ENCODE data around the gene KPTN.

The KPTN gene

DNA sequence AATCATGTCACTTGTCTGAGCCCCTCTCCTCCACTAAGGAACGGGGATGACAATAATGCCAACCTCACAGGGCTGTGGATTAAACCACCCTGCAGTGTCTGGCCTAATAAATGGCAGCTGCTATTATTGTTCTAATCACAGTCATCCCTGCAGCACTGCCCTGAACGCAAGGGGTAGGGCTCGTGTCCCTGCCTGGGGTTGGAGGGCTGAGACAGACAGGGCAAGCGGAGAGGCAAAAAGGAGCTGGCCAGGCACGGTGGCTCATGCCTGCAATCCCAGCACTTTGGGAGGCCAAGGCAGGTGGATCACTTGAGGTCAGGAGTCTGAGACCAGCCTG, 10.2 kb upstream of the KPTN start:
- Histone ChIP-seq H3K4me3 (ENCODE audit: low read length) (no peak overlapping the region), H3K9me3 (ENCODE audit: control insufficient read depth, low read length) (no peaks in the 10 kb centered on the region), H3K4me1 (ENCODE audit: control insufficient read depth, insufficient read depth, low read length) (peaks cover 22% of the 10 kb centered on the region), H3K9ac (ENCODE audit: low read length) (no peak overlapping the region), H3K36me3 (ENCODE audit: control insufficient read depth, insufficient read depth, low read length) (peaks cover 28% of the 10 kb centered on the region), H3K27me3 (ENCODE audit: control insufficient read depth, insufficient read depth, low read length) (no peaks in the 10 kb centered on the region)

DNA sequence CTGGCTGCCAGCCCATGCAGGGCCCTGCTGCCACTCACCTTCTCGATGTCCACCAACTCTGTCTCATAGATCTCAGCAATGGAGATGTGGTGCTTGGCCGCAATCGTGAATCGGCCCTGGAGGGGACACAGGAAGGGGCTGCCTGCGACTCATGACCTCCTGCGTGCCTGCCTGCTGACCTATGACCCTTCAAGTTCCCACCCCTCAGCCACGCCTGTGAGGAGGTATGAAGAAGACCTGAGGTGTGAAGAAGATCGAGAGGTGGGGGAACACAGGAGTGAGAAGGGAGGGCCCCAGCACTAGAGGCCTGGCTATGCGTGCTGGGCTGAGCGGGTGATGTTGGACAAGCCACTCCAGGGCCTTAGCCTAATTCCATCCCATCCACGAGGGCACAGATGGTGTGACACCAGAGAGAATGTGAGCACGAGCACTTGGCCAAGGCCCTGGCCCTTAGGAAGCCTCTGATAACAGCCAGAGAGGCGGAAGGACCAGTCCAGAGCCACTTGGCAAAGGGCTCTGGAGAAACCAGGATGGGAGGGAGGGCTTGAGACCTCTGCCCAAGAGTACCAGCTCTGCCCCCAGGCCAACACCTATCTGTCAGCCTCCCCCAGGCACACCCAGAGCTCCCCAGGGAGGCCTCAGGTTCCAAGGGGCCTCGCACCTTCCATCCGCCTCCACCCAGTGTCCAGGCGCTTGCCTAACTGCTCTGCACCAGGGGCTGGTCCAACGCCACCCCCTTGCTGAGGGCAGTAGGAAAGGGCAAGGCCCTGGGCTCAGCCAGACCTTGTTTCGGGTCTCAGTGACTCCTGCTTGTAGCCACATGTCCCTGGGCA, 9.6 kb upstream of the KPTN start:
- H3K9ac ChIP-seq (ENCODE audit: low read length) = no peak overlapping the region
- H3K4me3 ChIP-seq (ENCODE audit: low read length) = no peak overlapping the region
- peaks cover 28% of the 10 kb centered on the region for H3K36me3 ChIP-seq (ENCODE audit: control insufficient read depth, insufficient read depth, low read length)
- H3K4me1 ChIP-seq (ENCODE audit: control insufficient read depth, insufficient read depth, low read length) = peaks cover 22% of the 10 kb centered on the region
- no peaks in the 10 kb centered on the region for H3K27me3 ChIP-seq (ENCODE audit: control insufficient read depth, insufficient read depth, low read length)
- no peaks in the 10 kb centered on the region for H3K9me3 ChIP-seq (ENCODE audit: control insufficient read depth, low read length)

DNA sequence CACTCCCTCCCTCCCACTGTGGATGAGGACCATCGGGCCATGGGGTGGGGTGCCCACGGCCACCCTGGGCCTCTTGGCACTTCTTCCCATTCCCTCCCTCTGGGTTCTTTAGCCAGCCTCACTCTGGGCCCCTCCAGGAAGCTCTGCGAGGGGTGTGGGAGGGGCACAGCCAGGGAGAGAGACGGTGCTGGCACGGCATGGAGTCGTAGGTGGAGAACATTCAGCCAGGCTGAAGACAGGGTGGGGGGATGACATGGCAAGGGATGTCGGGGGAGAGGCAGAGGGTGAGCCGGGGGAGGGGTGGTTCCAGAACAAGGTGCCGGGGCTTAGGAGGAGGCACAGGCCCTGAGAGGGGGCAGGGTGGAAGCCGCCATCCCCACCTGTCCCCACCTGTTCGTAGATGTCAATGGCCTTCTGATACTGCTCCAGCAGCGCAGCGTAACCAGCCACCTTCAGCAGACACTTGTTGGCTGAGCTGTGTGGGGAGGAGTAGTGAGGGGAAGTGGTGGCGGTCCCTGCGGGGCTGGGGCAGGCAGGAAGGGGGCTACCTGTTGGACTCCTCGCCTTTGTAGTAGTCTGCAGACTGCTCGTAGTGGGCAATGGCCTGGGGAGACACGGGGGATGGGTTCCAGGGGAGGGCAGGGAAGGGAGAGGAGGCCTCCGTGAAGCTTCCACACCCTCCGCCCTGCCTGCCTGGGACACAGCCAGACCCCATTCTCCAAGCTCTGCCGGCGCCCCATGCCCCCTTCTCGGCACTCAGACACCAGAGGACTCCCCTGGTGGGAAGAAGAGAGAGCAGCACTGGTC, 8.8 kb upstream of the KPTN start:
- H3K9ac ChIP-seq (ENCODE audit: low read length) = no peak overlapping the region
- H3K4me1 ChIP-seq (ENCODE audit: control insufficient read depth, insufficient read depth, low read length) = peaks cover 14% of the 10 kb centered on the region
- no peaks in the 10 kb centered on the region for H3K27me3 ChIP-seq (ENCODE audit: control insufficient read depth, insufficient read depth, low read length)
- H3K36me3 ChIP-seq (ENCODE audit: control insufficient read depth, insufficient read depth, low read length) = peaks cover 24% of the 10 kb centered on the region
- no peak overlapping the region for H3K4me3 ChIP-seq (ENCODE audit: low read length)
- no peaks in the 10 kb centered on the region for H3K9me3 ChIP-seq (ENCODE audit: control insufficient read depth, low read length)

DNA sequence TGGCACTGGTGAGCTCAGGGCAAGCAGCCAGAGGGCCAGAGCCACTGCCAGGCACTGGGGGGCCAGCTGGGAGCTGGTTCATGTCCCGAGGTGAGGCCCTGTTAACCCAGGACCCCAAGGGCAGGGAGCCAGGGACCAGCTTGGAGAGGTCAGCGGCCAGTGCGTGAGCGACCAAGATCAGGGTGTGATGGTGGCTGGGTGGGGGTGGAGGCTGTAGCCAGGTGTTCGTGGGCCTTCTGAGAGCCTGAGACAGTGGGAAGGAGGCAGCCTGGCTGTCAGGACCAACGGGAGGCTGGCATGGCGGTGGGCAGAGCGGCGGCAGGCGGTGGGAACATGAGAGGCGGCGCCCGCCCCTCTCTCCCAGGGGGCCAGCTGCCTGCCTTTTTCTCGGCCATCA, 8.1 kb upstream of the KPTN start:
- Histone ChIP-seq H3K4me1 (ENCODE audit: control insufficient read depth, insufficient read depth, low read length) (peaks cover 8% of the 10 kb centered on the region), H3K9ac (ENCODE audit: low read length) (no peak overlapping the region), H3K36me3 (ENCODE audit: control insufficient read depth, insufficient read depth, low read length) (peaks cover 24% of the 10 kb centered on the region)

DNA sequence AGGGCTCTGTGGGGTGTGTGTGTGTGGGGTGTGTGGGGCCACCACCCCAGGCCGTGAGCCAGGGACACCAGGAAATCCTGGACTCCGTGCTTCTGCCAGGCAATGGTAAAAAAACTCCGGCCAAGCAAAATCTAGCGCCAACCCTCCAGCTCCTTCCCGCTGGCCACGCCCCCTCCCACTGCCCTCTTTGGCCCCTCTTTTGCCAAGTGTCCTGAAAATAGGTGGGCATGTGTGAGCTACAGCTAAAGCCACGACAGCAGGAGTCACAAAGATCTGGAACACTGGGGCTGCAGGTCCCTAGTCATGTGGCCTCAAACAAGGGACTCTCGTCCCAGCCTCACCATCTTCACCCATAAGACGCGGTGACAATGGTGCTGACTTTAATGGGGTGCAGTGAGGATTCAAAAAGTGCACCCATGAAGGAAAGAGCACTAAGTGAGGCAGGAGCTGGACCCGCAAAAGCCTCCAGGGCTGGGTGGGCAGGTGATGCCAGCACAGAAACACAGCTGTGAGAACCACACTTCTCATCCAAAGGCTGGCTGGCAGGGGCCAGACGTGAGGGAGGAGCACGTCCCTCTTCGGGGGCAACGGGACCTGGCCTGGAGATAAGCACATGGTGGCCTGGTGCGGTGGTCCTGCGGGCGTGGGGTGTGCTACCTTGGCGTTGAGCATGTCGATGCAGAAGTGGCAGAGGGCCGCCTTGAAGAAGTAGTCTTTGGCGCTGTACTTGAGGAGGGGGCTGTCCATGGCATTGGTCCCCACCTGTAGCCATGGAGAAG, 7.5 kb upstream of the KPTN start:
- Histone ChIP-seq H3K36me3 (ENCODE audit: control insufficient read depth, insufficient read depth, low read length) (peaks cover 24% of the 10 kb centered on the region), H3K9ac (ENCODE audit: low read length) (no peak overlapping the region), H3K27me3 (ENCODE audit: control insufficient read depth, insufficient read depth, low read length) (no peaks in the 10 kb centered on the region), H3K4me1 (ENCODE audit: control insufficient read depth, insufficient read depth, low read length) (peaks cover 2% of the 10 kb centered on the region), H3K4me3 (ENCODE audit: low read length) (no peak overlapping the region), H3K9me3 (ENCODE audit: control insufficient read depth, low read length) (no peaks in the 10 kb centered on the region)

More for the DNA sequence above, 8.1 kb upstream of the KPTN start:
- Histone ChIP-seq H3K9me3 (ENCODE audit: control insufficient read depth, low read length) (no peaks in the 10 kb centered on the region), H3K4me3 (ENCODE audit: low read length) (no peak overlapping the region), H3K27me3 (ENCODE audit: control insufficient read depth, insufficient read depth, low read length) (no peaks in the 10 kb centered on the region)

DNA sequence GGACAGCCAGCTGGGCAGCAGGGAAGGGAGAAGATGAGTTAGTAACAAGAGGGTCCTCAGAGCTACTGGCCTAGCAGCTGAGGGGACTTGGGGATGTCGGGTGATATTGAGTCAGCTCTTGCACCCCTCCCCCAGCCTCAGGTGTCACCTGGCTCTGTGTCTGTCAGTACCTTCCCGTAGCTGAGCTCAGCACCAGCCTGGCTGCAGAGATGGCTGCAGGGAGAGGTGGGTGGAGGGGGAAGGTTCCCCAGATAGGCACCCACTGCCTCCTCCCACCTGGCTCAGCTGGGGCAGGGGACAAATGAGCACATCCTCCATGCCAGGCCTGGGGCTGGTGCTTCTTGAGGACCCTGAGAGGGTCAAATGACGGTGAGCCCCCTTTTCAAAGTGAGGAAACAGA, 6.8 kb upstream of the KPTN start:
- Histone ChIP-seq H3K9ac (ENCODE audit: low read length) (no peak overlapping the region), H3K4me3 (ENCODE audit: low read length) (no peak overlapping the region), H3K27me3 (ENCODE audit: control insufficient read depth, insufficient read depth, low read length) (no peaks in the 10 kb centered on the region), H3K36me3 (ENCODE audit: control insufficient read depth, insufficient read depth, low read length) (peaks cover 22% of the 10 kb centered on the region), H3K9me3 (ENCODE audit: control insufficient read depth, low read length) (no peaks in the 10 kb centered on the region), H3K4me1 (ENCODE audit: control insufficient read depth, insufficient read depth, low read length) (no peaks in the 10 kb centered on the region)

DNA sequence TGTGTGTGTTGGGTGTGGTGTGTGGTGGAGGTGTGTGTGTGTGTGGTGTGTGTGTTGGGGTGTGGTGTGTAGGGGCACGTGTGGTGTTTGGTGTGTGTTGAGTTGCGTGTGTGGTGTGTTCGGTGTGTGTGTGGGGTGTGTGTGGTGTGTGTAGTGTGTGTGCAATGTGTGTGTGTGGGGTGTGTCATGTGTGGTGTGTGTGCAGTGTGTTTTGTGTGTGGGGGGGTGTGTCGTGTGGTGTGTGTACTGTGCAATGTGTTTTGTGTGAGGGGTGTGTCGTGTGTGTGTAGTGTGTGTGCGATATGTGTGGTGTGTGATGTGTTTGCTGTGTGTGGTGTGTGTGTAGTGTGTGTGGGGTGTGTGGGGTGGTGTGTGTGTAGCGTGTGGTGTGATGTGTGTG, 6.0 kb upstream of the KPTN start:
- no peaks in the 10 kb centered on the region for H3K27me3 ChIP-seq (ENCODE audit: control insufficient read depth, insufficient read depth, low read length)
- no peaks in the 10 kb centered on the region for H3K9me3 ChIP-seq (ENCODE audit: control insufficient read depth, low read length)
- H3K4me3 ChIP-seq (ENCODE audit: low read length) = no peak overlapping the region
- peaks cover 20% of the 10 kb centered on the region for H3K36me3 ChIP-seq (ENCODE audit: control insufficient read depth, insufficient read depth, low read length)
- peaks cover under 1% of the 10 kb centered on the region for H3K4me1 ChIP-seq (ENCODE audit: control insufficient read depth, insufficient read depth, low read length)
- H3K9ac ChIP-seq (ENCODE audit: low read length) = no peak overlapping the region

DNA sequence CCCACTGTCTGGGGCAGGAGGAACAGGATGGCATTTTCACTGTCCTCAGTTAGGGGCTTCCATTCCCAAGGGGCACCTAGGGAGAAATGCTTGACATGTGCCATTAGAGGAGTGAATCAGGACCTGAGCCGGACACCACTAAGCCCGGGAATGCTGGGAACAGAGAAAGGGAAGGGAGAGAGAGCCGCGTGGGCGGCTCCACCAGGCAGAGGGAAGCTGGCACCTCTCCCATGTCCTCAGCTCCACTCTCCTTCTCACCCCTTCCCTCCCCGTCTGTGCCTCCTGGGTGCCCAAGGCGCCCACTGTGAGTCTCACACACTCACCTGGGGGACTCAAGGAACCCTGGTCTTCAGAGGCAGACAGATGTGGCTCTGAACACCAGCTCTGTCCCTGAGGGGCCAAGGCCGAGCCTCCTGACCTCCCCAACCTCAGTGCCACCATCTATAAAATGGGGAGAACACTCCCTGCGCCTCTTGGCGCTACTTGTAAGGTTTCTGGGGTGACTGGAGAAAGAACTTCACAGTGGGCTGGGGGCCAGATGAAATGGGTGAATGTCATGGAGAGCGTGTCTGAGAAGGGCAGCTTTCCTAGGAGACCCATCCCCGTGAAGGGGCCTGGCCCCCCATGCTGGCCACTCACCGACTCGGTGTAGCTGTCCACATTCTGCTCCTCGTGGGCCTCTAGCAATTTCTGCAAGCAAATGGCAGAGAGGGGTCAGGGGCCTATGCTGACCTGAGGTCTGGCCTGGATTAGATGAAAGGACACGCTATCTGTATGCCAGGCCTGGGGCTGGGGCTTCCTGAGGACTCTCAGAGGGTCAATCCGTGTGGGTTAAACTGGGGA, 5.3 kb upstream of the KPTN start:
- Histone ChIP-seq H3K9ac (ENCODE audit: low read length) (no peak overlapping the region), H3K4me1 (ENCODE audit: control insufficient read depth, insufficient read depth, low read length) (peaks cover 4% of the 10 kb centered on the region), H3K36me3 (ENCODE audit: control insufficient read depth, insufficient read depth, low read length) (peaks cover 20% of the 10 kb centered on the region)

DNA sequence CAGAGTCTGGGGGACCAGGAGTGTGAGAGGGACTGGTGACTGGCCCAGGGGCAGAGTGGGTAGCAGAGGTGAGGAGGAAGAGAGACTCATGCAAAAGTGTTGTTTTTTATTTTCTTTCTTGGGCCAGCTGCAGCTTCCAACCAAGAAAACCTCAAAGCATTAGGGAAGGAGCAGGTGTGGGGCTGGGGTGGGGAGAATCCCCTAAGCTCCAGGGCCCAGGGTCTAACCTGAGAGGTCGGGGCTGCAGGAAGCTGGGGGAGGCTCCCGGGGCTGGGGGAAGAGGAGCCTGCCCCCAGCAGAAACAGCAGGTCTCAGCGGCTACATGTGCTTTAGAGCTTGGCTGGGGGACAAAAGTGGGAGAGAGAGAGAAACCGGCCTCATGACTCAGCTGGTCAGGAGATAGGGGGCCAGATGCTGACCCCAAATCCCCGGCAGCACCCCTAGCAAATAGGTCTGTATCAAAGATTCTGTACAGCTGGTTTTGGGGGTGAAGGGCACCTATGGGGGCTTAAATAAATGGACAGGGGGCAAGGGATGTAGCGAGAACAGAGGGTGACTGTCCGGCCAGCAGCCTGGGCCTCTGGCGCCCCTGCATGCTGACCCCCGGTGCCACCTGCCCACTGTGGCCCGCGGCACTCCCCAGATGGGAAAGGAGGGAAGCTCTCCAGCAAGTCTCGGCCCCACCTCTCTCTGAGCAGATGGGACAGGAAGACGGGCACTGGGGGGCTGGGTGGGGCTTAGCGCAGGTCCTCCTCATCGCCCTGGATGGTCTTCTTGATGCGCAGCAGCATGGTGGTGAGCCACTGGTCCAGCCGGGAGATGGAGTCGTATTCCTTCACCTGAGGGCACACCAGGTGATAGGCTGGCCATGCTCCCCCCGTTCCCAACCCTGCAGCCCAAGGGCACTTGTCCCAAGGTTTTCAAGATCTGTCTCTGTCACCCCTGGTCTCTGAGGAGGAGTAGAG, 3.8 kb upstream of the KPTN start:
- H3K36me3 ChIP-seq (ENCODE audit: control insufficient read depth, insufficient read depth, low read length) = peaks cover 20% of the 10 kb centered on the region
- H3K9ac ChIP-seq (ENCODE audit: low read length) = no peak overlapping the region
- no peak overlapping the region for H3K4me3 ChIP-seq (ENCODE audit: low read length)
- no peaks in the 10 kb centered on the region for H3K27me3 ChIP-seq (ENCODE audit: control insufficient read depth, insufficient read depth, low read length)
- H3K4me1 ChIP-seq (ENCODE audit: control insufficient read depth, insufficient read depth, low read length) = peaks cover 10% of the 10 kb centered on the region
- H3K9me3 ChIP-seq (ENCODE audit: control insufficient read depth, low read length) = no peaks in the 10 kb centered on the region

More for the DNA sequence above, 5.3 kb upstream of the KPTN start:
- Histone ChIP-seq H3K4me3 (ENCODE audit: low read length) (no peak overlapping the region), H3K9me3 (ENCODE audit: control insufficient read depth, low read length) (no peaks in the 10 kb centered on the region), H3K27me3 (ENCODE audit: control insufficient read depth, insufficient read depth, low read length) (no peaks in the 10 kb centered on the region)

DNA sequence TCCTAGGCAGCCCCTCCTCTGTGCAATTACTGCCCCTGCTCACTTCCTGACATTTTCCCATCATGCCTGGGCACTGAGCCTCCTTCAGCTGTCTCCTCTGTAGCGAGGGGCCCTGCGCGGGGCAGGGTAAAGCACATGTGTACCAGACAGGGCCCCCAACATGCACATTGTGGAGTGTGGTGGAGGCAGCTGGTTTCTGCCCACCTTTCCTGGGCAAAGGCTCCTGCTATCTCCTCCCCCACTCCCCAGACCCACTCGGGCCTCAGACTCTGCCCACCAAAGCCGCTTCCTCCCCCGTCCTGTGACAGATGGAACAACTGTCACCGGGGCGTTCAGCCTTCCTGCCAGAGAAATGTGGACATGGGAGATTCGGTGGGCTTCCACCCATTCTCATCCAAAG, 2.9 kb upstream of the KPTN start:
- Histone ChIP-seq H3K9me3 (ENCODE audit: control insufficient read depth, low read length) (no peaks in the 10 kb centered on the region), H3K9ac (ENCODE audit: low read length) (no peak overlapping the region), H3K4me1 (ENCODE audit: control insufficient read depth, insufficient read depth, low read length) (peaks cover 10% of the 10 kb centered on the region), H3K4me3 (ENCODE audit: low read length) (no peak overlapping the region), H3K36me3 (ENCODE audit: control insufficient read depth, insufficient read depth, low read length) (peaks cover 17% of the 10 kb centered on the region), H3K27me3 (ENCODE audit: control insufficient read depth, insufficient read depth, low read length) (no peaks in the 10 kb centered on the region)
